Stimulated activated CD4-positive, alpha-beta T cell treated with anti-CD3 and anti-CD28 coated beads, Interleukin-2, amount 100 ng/mL, for 24 hours (primary cell): ENCODE measurements around the gene MPV17L.
"Not testable (repeated sequence)": the region's sequence is repeated elsewhere in the genome, so short reads cannot be mapped to it uniquely, and the experiment has no call there.

ENCODE experiments used
- DNase-seq, 2 donors: peaks; one replicate each; pipeline ENCODE4 v3.0.0-alpha.2; 2020

MPV17L gene

DNA sequence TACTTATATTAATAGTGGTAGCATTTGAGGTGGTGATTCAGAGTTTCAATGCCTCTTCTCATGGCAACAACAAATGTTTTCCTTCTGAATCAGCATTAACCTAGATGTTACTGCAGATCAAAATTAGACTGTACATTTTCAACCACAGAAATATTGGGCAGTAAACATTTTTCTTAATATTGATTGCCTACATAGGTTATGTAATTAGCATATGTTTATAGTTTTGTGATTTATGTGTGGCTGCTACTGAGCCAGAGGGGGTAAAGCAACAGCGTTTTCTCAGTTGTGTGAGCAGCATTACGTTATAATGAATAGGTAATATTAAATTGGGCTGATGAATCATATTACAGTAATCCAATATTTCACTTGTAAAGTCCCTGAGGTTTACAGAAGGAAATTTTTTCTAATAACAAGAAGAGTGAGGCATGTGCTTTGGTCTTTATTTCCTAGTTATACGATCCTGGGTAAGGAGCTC, 20.0 kb downstream of the MPV17L start:
- no peak for DNase-seq

DNA sequence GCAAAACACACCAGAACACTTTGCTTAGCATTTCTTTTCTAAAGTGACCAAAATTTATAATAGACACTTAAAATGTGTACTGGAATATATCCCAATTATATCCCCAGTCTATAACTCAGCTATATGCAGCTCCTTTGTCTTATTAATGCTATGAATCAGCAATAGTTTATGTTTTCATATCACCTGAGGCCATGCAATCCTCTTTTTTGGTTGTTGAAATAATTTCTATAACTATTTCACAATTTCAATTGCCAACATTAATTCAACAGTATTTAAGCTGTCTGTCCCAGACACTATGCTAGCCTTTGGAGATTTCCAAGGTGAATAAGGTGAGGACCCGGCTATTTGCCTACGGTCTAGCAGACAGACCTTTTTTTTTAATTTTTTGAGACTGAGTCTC, 21.6 kb downstream of the MPV17L start:
- no peak for DNase-seq

DNA sequence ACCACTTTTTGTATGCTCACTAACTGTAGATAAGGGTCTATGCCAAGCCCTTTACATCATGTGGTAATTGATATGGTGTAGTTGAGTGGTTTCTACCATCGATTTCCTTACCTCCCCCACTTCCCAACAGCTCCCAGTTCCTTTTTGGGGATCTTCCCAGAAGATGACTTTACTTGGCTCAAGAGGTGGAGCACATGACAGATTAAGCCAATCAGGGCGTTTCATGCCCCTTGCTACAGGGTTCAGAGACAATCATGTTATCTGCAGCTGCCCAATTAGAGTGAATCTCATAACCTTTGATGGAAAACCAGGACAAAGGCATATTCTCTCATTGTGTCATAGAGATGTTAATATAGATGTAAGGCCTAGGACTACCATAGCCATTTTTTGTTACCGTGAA, 22.7 kb downstream of the MPV17L start:
- DNase-seq, result no peak

DNA sequence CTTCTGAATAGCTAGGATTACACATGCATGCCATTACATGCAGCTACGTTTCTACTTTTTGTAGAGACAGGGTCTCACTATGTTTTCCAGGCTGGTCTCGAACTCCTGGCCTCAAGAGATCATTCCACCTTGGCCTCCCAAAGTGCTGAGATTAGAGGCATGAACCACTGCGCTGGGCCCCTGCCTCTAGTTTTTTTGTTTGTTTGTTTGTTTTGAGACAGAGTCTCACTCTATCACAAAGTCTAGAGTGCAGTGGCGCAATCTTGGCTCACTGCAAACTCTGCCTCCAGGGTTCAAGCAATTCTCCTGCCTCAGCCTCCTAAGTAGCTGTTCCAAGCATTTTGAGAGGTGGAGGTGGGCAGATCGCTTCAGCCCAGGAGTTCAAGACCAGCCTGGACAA, 26.1 kb downstream of the MPV17L start:
- not testable (repeated sequence) for DNase-seq

DNA sequence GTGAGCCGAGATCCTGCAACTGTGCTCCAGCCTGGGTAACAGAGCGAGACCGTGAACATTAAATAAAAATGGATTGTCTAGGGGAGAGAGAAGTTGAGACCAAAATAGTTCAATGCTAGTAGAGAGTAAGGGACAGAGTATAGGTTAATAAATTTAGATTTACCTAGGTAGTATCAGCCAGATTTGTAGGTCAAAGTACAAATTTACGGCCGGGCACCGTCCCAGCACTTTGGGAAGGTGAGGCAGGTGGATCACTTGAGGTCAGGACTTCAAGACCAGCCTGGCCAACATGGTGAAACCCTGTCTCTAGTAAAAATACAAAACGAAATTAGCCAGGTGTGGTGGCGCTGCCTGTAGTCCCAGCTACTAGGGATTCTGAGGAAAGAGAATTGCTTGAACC, 26.7 kb downstream of the MPV17L start:
- no peak for DNase-seq

DNA sequence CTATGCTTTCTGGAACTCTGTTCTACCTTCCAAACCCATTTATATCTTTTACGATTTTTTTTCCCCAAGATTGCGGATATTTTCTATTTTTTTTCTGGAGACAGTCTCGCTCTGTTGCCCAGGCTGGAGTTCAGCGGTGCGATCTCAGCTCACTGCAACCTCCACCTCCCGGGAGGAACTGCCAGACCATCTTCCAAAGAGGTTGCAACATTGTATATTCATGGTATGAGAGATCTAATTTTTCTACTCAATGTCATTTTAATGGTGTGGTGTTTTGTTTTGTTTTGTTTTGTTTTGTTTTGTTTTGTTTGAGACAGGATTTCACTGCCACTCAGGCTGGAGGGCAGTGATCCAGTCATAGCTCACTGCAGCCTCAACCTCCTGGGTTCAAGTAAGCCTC, 30.3 kb downstream of the MPV17L start:
- no peak for DNase-seq

DNA sequence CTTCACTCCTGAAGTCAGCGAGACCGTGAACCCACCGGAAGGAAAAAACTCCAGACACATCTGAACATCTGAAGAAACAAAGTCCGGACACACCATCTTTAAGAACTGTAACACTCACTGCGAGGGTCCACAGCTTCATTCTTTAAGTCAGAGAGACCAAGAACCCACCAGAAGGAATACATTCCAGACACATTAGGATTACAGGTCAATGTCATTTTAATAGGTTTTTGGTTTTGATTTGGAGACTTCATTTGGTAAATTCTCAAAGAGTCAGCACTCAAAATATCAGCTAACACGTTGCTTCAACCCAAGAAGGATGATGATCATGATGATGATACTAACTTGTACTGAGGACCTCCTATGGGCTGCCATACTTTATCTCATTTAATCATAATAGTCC, 31.2 kb downstream of the MPV17L start:
- no peak for DNase-seq

DNA sequence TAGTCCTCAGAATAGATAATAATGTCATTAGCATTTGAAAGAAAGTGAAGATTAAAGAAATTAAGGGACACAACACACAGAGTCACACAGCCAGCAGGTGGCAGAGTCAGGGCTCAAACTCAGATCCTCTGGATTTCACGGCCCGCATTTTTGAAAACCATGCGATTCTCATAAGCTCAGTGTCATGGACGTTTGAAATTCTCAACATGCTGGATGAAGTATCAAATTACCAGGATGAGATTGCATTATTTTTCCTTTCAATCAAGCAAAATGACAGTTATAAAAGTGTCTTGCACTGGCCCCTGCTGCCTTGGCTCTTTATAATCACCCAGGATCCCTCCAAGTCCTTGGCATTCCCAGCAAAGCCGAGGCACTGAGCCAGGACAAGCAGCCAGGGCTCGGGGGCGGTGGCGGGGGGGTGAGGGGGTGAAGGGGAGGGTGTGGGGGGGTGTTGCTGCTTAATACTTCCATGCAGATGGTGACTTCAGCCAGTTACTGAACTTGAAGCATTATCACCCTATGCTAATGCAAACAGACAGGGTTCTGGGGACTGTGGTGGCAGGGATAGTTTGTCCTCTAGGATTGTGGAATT, 32.2 kb downstream of the MPV17L start:
- DNase-seq, result peak; percentile 63 to 67

DNA sequence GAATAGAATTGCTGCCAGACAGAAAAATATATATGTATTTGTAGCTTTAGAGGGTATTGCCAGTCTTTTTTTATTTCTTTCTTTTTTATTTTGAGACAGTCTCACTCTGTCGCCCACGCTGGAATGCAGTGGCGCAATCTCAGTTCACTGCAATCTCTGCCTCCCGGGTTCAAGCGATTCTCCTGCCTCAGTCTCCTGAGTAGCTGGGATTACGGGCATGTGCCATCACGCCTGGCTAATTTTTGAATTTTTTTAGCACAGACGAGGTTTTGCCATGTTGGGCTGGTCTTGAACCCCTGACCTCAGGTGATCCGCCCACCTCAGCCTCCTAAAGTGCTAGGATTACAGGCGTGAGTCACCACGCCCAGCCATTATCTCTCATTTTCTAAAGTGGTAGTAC, 35.3 kb downstream of the MPV17L start:
- DNase-seq, result not testable (repeated sequence)

DNA sequence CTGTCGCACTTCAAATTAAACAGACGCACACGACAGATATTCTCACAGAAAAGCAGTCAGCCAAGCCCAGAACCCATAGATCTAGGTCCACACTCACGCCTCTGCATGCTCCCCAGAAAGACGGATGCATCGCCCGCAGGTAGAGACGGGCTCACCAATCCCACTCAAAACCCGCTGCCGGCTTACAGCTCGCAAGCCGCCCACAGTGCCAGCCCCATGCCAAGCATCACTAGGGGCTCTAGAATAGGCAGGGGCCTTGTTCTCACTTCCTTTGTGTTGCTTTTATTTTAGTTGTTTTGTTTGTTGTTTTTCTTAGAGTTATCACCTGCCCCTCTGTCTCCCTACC, 38.5 kb downstream of the MPV17L start:
- DNase-seq, result no peak

DNA sequence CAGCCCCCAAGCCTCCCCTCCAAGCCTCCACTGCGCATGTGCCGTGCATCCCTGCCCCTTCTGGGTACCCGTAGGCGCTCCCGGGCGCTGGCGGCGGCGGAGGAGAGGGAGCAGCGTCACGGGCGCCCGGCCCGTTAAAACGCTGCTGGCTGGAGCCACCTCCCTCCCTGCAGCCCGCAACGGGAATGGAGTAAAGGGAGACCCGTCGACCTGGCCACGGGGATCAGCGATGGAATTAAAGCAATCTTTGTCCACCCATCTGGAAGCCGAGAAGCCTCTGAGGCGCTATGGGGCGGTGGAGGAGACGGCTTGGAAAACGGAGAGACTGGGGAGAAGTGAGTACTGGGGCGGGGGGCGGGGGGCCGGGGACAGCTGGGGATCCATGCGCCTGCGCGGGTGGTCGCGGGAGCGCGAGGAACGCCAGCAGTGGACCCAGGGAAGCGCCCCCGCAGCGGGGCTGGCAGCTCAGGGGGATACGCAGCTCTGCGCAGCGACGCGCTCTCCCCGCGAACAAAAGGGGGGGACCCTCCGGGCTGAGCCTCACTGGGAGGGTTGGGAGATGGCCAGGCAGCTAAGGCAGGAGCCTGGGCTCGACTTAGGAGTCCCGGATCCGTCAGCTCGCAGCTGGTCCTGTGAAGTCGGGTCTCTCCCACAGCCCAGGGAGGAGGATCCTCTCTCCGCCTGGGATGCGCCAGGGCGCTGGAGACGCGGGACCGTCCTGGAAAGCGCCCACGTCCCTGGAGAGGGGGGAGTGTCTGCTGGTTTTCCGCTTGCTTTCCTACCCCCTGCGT, 39.1 kb downstream of the MPV17L start, which contains the start of gene BMERB1:
Gene BMERB1 (plus strand): TSS at position 164 of the 791 bp plus-strand sequence. CDS start 66 bp downstream, at position 230.
- DNase-seq, result peak; percentile 71 to 80

DNA sequence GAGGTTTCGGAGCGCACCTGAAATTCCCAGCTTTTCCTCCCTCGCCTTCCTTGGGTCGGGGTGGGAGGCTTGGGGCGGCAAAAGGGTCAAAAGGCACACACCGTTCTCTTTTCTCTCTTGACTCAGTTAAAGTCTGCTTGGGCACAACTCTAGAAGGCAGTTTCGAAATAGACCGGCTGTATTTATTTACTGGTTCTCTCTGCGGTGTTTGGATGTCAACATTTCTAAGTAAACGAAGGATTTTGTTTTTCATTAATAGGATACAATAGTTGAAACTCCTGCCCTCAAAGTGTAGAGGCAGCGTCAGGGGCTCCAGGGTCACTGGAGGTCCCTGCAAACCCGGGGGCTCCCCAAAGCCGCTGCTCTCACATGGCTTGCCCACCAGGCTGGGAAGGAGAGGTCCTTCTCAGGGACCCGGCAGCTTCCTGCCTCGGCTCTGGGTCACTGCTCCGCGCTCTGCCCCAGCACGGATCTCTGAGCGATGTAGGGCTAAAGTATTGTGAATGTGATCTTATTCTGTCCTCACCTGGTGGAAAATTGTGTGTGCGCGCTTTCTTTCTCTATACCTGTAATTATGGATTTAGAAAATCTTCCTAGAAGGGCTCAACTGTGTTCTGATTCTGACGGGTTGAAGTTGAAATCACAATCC, 39.8 kb downstream of the MPV17L start:
- DNase-seq, result peak in 1 of 2 donors; percentile 7

DNA sequence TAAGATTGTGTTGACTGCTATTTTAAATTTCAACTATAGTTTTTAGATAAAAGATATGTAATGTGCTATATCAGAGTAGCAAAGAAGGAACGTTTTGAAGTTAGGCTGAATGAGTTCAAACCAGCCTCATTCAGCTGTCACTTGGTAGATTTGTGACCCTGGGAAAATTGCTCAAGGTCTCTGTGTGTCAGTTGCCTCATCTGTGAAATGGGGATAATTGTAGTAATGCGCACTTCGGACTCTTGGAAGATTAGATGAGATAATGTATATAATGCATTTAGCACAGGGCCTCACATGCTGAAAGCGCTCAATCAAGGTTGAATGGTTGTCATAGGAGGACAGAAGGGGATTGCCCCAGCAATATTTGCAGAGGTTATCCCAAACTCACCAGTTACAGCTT, 43.5 kb downstream of the MPV17L start:
- DNase-seq, result no peak

DNA sequence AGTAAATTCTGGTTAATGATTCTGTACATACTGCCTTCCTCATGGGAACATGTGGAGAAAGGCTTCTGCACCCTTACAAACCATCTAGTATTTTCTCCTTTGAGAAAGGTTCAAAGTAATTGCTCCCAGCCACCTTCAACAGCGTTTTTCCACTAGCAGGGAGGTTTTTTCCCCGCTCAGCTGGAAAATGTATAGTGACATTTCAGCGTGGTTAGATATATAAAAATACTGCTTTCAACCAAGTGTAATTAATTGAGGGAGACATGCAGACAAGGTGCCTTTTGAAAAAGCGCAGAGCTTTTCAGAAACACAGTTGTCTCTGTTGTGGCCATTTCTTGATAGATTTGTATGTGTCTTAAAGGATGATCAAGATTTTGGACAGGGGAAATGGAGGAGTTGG, 44.0 kb downstream of the MPV17L start:
- DNase-seq, result no peak

DNA sequence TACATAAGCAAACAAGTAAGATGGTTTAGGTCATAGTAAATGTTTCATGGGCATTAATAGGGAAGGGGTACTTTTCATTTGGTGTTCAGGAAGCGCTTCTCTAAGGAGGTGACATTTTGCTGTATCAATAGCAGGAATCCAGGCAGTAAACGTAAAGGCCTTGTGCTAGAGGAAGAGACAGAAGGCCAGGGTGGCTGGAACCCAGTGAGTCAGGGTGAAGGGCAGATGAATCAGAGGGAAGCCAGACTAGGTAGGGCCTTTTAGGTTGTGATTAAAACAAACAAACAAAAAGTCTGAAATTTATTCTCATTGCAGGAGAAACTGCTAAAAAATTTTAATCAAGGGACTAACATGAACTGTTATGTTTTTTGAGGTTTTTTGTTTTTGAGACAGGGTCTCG, 45.3 kb downstream of the MPV17L start:
- DNase-seq, result no peak

DNA sequence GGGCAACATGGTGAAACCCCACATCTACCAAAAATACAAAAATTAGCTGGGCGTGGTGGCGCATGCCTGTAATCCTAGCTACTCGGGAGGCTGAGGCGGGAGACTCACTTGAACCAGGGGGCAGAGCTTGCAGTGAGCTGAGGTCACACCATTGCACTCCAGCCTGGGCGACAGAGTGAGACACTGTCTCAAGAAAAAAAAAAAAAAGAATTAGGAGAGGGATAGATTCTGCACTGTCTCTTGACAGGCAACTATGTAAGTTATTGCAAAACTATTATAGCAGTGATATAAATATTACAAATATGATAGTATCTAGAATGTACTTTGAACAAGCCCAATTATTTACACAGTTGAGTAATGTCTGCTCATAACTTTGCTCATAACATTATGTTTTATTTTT, 46.6 kb downstream of the MPV17L start:
- not testable (repeated sequence) for DNase-seq

DNA sequence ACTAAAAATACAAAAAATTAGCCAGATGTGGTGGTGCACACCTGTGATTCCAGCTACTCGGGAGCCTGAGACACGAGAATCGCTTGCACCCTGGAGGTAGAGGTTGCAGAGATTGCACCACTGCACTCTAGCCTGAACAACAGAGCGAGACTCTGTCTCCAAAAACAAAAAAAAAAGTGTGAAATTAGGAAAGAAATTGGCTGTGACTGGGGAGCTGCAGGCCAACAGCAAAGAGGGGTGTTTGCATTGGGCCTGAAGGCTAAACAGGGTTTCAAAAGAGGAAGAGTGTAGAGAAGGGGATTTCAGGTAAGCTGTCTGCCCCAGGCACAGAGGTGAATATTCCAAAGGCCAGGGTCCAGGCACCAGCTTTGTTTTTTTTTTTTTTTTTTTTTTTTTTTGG, 48.2 kb downstream of the MPV17L start:
- DNase-seq, result no peak

DNA sequence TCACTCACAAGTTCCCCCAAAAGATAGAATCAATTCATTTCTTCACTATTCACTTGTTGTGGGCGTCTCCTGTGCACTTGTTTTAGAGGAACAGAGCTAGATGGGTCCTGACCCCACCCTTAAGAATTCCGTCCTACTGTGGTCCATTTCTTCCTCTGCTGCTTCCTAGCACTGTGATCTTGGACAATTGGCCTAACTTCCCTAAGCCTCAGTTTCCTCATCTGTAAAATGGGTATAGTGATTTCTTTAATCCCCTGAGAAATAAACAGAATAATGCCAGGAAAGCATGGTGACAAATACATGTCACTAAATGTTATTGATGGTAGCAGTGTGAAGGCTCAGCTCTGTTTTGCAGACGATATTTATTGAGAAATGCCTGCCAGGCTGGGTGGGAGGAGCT, 48.7 kb downstream of the MPV17L start:
- no peak for DNase-seq

DNA sequence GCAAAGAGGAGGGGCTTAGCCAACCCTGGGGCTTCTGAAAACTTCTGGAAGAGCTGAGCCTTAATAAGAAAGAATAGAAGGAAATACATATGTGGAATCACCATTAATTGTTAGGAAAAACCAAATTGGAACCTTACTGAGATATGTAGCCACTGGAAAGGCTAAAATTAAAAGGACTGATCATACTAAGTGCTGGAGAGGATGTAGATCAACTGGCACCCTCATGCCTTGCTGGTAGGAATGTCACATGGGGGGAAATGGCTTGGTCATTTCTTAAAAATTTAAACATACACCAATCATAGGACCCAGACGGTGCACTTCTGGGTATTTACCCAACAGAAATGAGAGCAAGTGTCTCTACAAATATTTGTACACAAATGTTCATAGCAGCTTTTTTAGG, 49.9 kb downstream of the MPV17L start:
- no peak for DNase-seq

DNA sequence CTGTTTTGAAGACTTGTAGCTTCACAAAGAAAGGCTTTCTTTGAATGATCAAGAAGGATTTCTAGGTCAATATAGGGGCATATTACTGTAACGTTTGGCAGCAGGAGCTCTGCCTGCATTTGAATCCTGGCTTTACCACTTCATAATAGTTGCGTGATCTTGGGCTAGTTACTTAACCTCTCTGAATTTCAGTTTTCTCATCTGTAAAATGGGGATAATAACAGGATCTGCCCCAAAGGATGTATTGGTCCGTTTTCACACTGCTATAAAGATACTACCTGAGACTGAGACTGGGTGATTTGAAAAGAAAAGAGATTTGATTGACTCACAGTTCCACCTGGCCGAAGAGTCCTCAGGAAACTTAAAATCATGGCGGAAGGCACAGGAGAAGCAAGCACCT, 51.3 kb downstream of the MPV17L start:
- no peak for DNase-seq

DNA sequence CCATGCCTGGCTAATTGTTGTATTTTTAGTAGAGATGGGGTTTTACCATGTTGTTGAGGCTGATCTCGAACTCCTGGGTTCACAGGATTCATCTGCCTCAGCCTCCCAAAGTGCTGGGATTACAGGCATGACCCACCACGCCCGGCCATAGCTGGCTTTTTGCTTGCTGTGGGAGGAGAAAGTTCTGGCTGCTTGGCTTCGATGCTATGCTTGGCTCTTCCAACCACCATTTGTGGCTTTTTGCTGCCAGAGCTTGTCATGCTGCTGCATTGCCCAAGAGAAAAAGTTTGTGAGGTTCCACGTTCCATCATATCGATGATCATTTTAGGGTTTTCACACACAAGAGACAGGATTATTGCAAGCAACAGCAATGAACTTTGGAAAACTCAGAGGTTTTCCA, 55.1 kb downstream of the MPV17L start:
- no peak for DNase-seq

DNA sequence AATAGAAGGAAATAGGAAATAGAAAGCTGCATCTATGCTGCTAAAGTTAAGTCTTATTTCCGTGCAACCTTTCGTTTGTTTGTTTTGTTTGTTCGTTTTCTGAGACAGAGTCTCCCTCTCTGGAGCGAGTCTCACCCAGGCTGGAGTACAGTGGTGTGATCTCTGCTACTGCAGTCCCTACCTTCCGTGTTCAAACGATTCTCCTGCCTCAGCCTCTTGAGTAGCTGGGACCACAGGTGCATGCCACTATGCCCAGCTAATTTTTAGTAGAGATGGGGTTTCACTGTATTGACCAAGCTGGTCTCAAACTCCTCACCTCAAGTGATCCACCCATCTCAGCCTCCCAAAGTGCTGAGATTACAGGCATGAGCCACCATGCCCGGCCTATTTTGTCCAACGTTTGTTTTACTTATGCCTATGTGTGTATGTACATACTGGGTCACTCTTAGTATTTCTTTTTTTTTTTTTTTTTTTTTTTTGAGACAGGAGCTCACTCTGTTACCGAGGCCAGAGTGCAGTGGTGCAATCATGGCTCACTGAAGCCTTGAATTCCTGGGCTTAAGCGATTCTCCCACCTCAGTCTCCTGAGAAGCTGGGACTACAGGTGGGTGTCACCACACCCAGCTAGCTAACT, 55.7 kb downstream of the MPV17L start:
- DNase-seq, result no peak

DNA sequence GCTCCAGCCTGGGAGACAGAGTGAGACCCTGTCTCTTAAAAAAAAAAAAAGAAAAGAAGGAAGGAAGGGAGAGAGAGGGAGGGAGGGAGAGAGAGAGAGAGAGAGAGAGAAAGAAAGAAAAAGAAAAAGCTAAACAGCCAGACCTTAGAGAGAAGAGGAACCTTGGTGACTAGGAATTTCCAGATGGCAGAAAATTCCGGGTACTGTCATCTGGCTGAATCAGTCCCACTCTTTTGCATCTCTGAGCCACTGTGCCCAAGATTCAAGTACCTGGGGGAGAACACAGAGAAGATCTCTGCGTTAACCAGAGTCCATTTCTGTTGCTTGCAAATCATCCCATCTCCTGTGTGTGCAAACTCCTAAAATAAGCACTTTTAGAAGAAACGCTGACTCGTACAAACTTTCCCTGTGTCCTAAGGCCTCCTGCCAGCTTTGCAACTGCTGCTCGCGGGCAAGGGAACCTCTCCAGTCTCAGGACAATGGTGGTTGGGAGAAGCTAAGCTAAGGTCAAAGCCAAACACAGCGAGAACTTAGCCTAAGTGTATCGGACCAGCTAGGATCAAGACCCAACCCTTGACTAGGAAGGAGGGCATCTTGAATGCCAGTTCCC, 56.8 kb downstream of the MPV17L start:
- DNase-seq, result no peak
